Measurements from ENCODE around the gene IL1RL1.

The IL1RL1 gene

GRCh38 chr2:102355526-102356380 lies 44.4 kb downstream of the IL1RL1 start, which contains the start of gene IL18R1:
TSS of gene IL18R1 (plus strand) at chr2:102355796. CDS start at chr2:102362661, 6,865 bp downstream.
- H3K9me3 ChIP-seq (ENCODE audit: low read length), result no peaks in the 10 kb centered on the region
- H3K9me2 ChIP-seq (ENCODE audit: low read depth, low read length), result no peaks in the 10 kb centered on the region
- no peaks in the 10 kb centered on the region for H3F3A ChIP-seq (ENCODE audit: insufficient read depth, low read length)
- H3K27me3 ChIP-seq (ENCODE audit: insufficient read depth, low read length), result no peaks in the 10 kb centered on the region
- no peaks in the 10 kb centered on the region for H4K20me1 ChIP-seq (ENCODE audit: insufficient read depth, low read length)
- H2AFZ ChIP-seq (ENCODE audit: low read length), result no peak within 1 kb of the TSS
- H3K36me3 ChIP-seq (ENCODE audit: insufficient read depth, low read length), result no peaks in the 10 kb centered on the region
- peak within 1 kb of the TSS; percentile 43 for H3K4me3 ChIP-seq (ENCODE audit: low read depth, low read length, poor library complexity, severe bottlenecking)
- TF ChIP-seq EZH2 (IDR thresholded peaks at IDR 0.05; ENCODE audit: borderline replicate concordance, low read length) (no peak), CTCF (IDR thresholded peaks at IDR 0.05; ENCODE audit: low read length) (peak; percentile 66)
- H3K9ac ChIP-seq (ENCODE audit: low read length), result no peak within 1 kb of the TSS
- H3K27ac ChIP-seq (ENCODE audit: low read depth, low read length, poor library complexity, severe bottlenecking), result no peak within 1 kb of the TSS
- H3K4me1 ChIP-seq (ENCODE audit: insufficient read depth, low read length, severe bottlenecking), result peaks cover 5% of the 10 kb centered on the region
- no peaks in the 10 kb centered on the region for H3K79me2 ChIP-seq (ENCODE audit: insufficient read depth, low read length)
- peak within 1 kb of the TSS; percentile 52; the same call in 1 of the 2 replicates for H3K4me2 ChIP-seq (ENCODE audit: low read length)

- H3K9me3 ChIP-seq (ENCODE audit: low read length), result no peaks in the 10 kb centered on the region
- peaks cover 5% of the 10 kb centered on the region for H3K4me1 ChIP-seq (ENCODE audit: insufficient read depth, low read length, severe bottlenecking)
- no peaks in the 10 kb centered on the region for H3K27me3 ChIP-seq (ENCODE audit: insufficient read depth, low read length)
- TF ChIP-seq CTCF (IDR thresholded peaks at IDR 0.05; ENCODE audit: low read length), result no peak
- TF ChIP-seq EZH2 (IDR thresholded peaks at IDR 0.05; ENCODE audit: borderline replicate concordance, low read length), result no peak
- no peaks in the 10 kb centered on the region for H4K20me1 ChIP-seq (ENCODE audit: insufficient read depth, low read length)
- H3K36me3 ChIP-seq (ENCODE audit: insufficient read depth, low read length), result no peaks in the 10 kb centered on the region
- H3F3A ChIP-seq (ENCODE audit: insufficient read depth, low read length), result no peaks in the 10 kb centered on the region
- H3K9ac ChIP-seq (ENCODE audit: low read length), result no peak overlapping the region
- H3K4me3 ChIP-seq (ENCODE audit: low read depth, low read length, poor library complexity, severe bottlenecking), result peak overlapping the region; percentile 43
- no peak overlapping the region for H3K27ac ChIP-seq (ENCODE audit: low read depth, low read length, poor library complexity, severe bottlenecking)
- H3K4me2 ChIP-seq (ENCODE audit: low read length), result peak overlapping the region; percentile 52; the same call in 1 of the 2 replicates
- H3K9me2 ChIP-seq (ENCODE audit: low read depth, low read length), result no peaks in the 10 kb centered on the region
- H2AFZ ChIP-seq (ENCODE audit: low read length), result no peak overlapping the region
- no peaks in the 10 kb centered on the region for H3K79me2 ChIP-seq (ENCODE audit: insufficient read depth, low read length)
Measured at GRCh38 chr2:102356381-102356712, 45.0 kb downstream of the IL1RL1 start.

GRCh38 chr2:102356741-102357140 lies 45.4 kb downstream of the IL1RL1 start:
- Histone ChIP-seq H3K27me3 (ENCODE audit: insufficient read depth, low read length) (no peaks in the 10 kb centered on the region), H3K36me3 (ENCODE audit: insufficient read depth, low read length) (no peaks in the 10 kb centered on the region), H4K20me1 (ENCODE audit: insufficient read depth, low read length) (no peaks in the 10 kb centered on the region), H3K27ac (ENCODE audit: low read depth, low read length, poor library complexity, severe bottlenecking) (no peak overlapping the region), H3K4me2 (ENCODE audit: low read length) (no peak overlapping the region), H3K4me1 (ENCODE audit: insufficient read depth, low read length, severe bottlenecking) (peaks cover 5% of the 10 kb centered on the region), H3K79me2 (ENCODE audit: insufficient read depth, low read length) (no peaks in the 10 kb centered on the region), H3K4me3 (ENCODE audit: low read depth, low read length, poor library complexity, severe bottlenecking) (no peak overlapping the region), H3K9me3 (ENCODE audit: low read length) (no peaks in the 10 kb centered on the region), H3F3A (ENCODE audit: insufficient read depth, low read length) (no peaks in the 10 kb centered on the region), H2AFZ (ENCODE audit: low read length) (no peak overlapping the region), H3K9me2 (ENCODE audit: low read depth, low read length) (no peaks in the 10 kb centered on the region), H3K9ac (ENCODE audit: low read length) (no peak overlapping the region)
- TF ChIP-seq CTCF (IDR thresholded peaks at IDR 0.05; ENCODE audit: low read length) (no peak), EZH2 (IDR thresholded peaks at IDR 0.05; ENCODE audit: borderline replicate concordance, low read length) (no peak)

Measured in OCI-LY1 (cell line).